H54 (cell line): ENCODE results near the gene LPAR1.

Source experiments
- DNase-seq: peaks from one replicate; pipeline ENCODE4 v3.0.0; 2011; ENCODE audit warnings: low spot score, mixed read lengths; ENCODE audit not compliant: insufficient read length
- FAIRE-seq: peaks from 3 replicates; lab custom pipeline; 2011; peaks lifted over from hg19 to GRCh38; lab: Jason Lieb, UNC
- POLR2A ChIP-seq: IDR thresholded peaks from 2 replicates; pipeline ENCODE4 v1.6.1; 2011; ENCODE audit warnings: low read depth, mild to moderate bottlenecking, low read length

The LPAR1 gene

GRCh38 chr9:110940951-110941557 lies 97.2 kb downstream of the LPAR1 start:
- DNase-seq (no peak), FAIRE-seq (peak; percentile 15)
- TF ChIP-seq POLR2A: no peak

GRCh38 chr9:110939573-110939972 lies 98.7 kb downstream of the LPAR1 start:
- no peak for TF ChIP-seq POLR2A
- no peak for DNase-seq
- no peak for FAIRE-seq

GRCh38 chr9:110939047-110939446 lies 99.2 kb downstream of the LPAR1 start:
- no peak for TF ChIP-seq POLR2A
- no peak for FAIRE-seq
- no peak for DNase-seq

- FAIRE-seq (no peak), DNase-seq (no peak)
- no peak for TF ChIP-seq POLR2A
These were observed 100.0 kb downstream of the LPAR1 start for GRCh38 chr9:110938242-110938641.

- DNase-seq (no peak), FAIRE-seq (peak; percentile 41)
- no peak for TF ChIP-seq POLR2A
These were observed 101.4 kb downstream of the LPAR1 start for GRCh38 chr9:110936719-110937452.

GRCh38 chr9:110936237-110936636 lies 102.0 kb downstream of the LPAR1 start:
- FAIRE-seq (no peak), DNase-seq (no peak)
- no peak for TF ChIP-seq POLR2A

- FAIRE-seq (no peak), DNase-seq (no peak)
- TF ChIP-seq POLR2A: no peak
These were observed 102.4 kb downstream of the LPAR1 start for GRCh38 chr9:110935829-110936228.

- no peak for DNase-seq
- peak; percentile 45 for FAIRE-seq
- TF ChIP-seq POLR2A: no peak
These were observed 104.8 kb downstream of the LPAR1 start for GRCh38 chr9:110933350-110934001.

GRCh38 chr9:110932863-110933262 lies 105.4 kb downstream of the LPAR1 start:
- DNase-seq (no peak), FAIRE-seq (no peak)
- no peak for TF ChIP-seq POLR2A

GRCh38 chr9:110928599-110928998 lies 109.7 kb downstream of the LPAR1 start:
- DNase-seq (no peak), FAIRE-seq (peak; percentile 65)
- no peak for TF ChIP-seq POLR2A

- no peak for TF ChIP-seq POLR2A
- DNase-seq (no peak), FAIRE-seq (peak; percentile 85)
These were observed 111.3 kb downstream of the LPAR1 start for GRCh38 chr9:110926828-110927487.

GRCh38 chr9:110923601-110924000 lies 114.7 kb downstream of the LPAR1 start:
- FAIRE-seq (no peak), DNase-seq (no peak)
- no peak for TF ChIP-seq POLR2A

- no peak for TF ChIP-seq POLR2A
- no peak for DNase-seq
- FAIRE-seq: no peak
These were observed 116.1 kb downstream of the LPAR1 start for GRCh38 chr9:110922145-110922544.

GRCh38 chr9:110921705-110922104 lies 116.6 kb downstream of the LPAR1 start:
- TF ChIP-seq POLR2A: no peak
- DNase-seq (no peak), FAIRE-seq (no peak)

- TF ChIP-seq POLR2A: no peak
- peak; percentile 23 for DNase-seq
- peak; percentile 91 for FAIRE-seq
These were observed 118.7 kb downstream of the LPAR1 start for GRCh38 chr9:110919609-110920008.
